H1 (cell line): ENCODE data around the gene STX19. TPM values are rescaled to one million over a fixed set of nuclear protein-coding genes. Genes with fewer than 3 reads are reported as not detected.

Source experiments
- CTCF ChIA-PET: fragments of 300-600 bp; sonication (Branson Sonifier 250); formaldehyde crosslinking; loops from one replicate; lab custom pipeline; 2021; ENCODE audit not compliant: partially characterized antibody; lab: Charles Lee
- POLR2A ChIA-PET: fragments of 300-600 bp; sonication (Branson Sonifier 250); formaldehyde crosslinking; loops from one replicate; lab custom pipeline; 2021; ENCODE audit warnings: inconsistent platforms; ENCODE audit not compliant: partially characterized antibody; lab: Charles Lee
- DNase-seq, 2 experiments: peaks; one replicate each; pipeline versions ENCODE4 v3.0.0 to v3.0.0-alpha.2; 2010 to 2022; ENCODE audit warnings: low spot score in 2 of 2, low read depth in 1 of 2, mixed read lengths in 1 of 2
- FAIRE-seq: peaks from 2 replicates; lab custom pipeline; 2011; peaks lifted over from hg19 to GRCh38; lab: Jason Lieb, UNC
- H2AFZ ChIP-seq: 2 replicates; pipeline ENCODE4 v1.8.1; 2012; ENCODE audit warnings: low read length, inconsistent platforms
- H2AK5ac ChIP-seq: 2 replicates; pipeline ENCODE4 v1.6.1; 2013; ENCODE audit warnings: low read depth, low read length
- H2BK120ac ChIP-seq: replicated peaks from 2 replicates; pipeline ENCODE3; 2013; ENCODE audit warnings: low read depth, low read length, inconsistent platforms
- H2BK12ac ChIP-seq: 2 replicates; pipeline ENCODE4 v1.6.1; 2013; ENCODE audit warnings: low read depth, low read length
- H2BK15ac ChIP-seq: 2 replicates; pipeline ENCODE4 v1.6.1; 2013; ENCODE audit warnings: low read length
- H2BK20ac ChIP-seq: 2 replicates; pipeline ENCODE4 v1.6.1; 2013; ENCODE audit warnings: low read length
- H2BK5ac ChIP-seq: 2 replicates; pipeline ENCODE4 v1.6.1; 2013; ENCODE audit warnings: low read depth, low read length
- H3K14ac ChIP-seq: 2 replicates; pipeline ENCODE4 v1.6.1; 2013; ENCODE audit warnings: inconsistent platforms; ENCODE audit not compliant: insufficient read length
- H3K18ac ChIP-seq: 2 replicates; pipeline ENCODE4 v1.6.1; 2013; ENCODE audit warnings: low read length; ENCODE audit errors: extremely low read depth
- H3K23ac ChIP-seq: 2 replicates; pipeline ENCODE4 v1.6.1; 2013; ENCODE audit warnings: inconsistent platforms; ENCODE audit not compliant: insufficient read length
- H3K23me2 ChIP-seq: 2 replicates; pipeline ENCODE4 v1.6.1; 2013; ENCODE audit warnings: low read depth, low read length
- H3K27ac ChIP-seq: 2 replicates; pipeline ENCODE4 v1.6.1; 2011; ENCODE audit warnings: low read depth, low read length, inconsistent platforms
- H3K27me3 ChIP-seq, 4 experiments: replicated peaks in 1 of 4; 1 replicate in 1 of 4; 2 replicates in 3 of 4; pipeline versions ENCODE4 v1.6.1 to v1.8.1; 2011 to 2013; ENCODE audit warnings: low read length in 3 of 4, mild to moderate bottlenecking in 3 of 4, inconsistent platforms in 2 of 4, mixed read lengths in 2 of 4, moderate library complexity in 1 of 4; ENCODE audit not compliant: control insufficient read depth in 3 of 4, insufficient read depth in 3 of 4; ENCODE audit errors: extremely low read depth in 1 of 4
- H3K36me3 ChIP-seq, 4 experiments: 2 replicates each; pipeline versions ENCODE4 v1.6.1 to v1.8.1; 2011 to 2013; ENCODE audit warnings: mild to moderate bottlenecking in 4 of 4, low read length in 3 of 4, moderate library complexity in 2 of 4, control low read depth in 1 of 4, inconsistent platforms in 1 of 4; ENCODE audit not compliant: insufficient read depth in 4 of 4, control insufficient read depth in 2 of 4
- H3K4ac ChIP-seq: replicated peaks from 2 replicates; pipeline ENCODE3; 2013; ENCODE audit warnings: low read length, low read depth, mixed read lengths, inconsistent platforms; ENCODE audit not compliant: insufficient read length
- H3K4me1 ChIP-seq, 4 experiments: replicated peaks in 1 of 4; 1 replicate in 1 of 4; 2 replicates in 3 of 4; pipeline versions ENCODE4 v1.6.1 to v1.8.1; 2011 to 2013; ENCODE audit warnings: low read length in 3 of 4, inconsistent platforms in 2 of 4, mixed read lengths in 1 of 4; ENCODE audit not compliant: insufficient read depth in 4 of 4, control insufficient read depth in 3 of 4
- H3K4me2 ChIP-seq, 2 experiments: 2 replicates each; pipeline versions ENCODE4 v1.6.1 to v1.8.1; 2011 to 2013; ENCODE audit warnings: low read depth in 2 of 2, low read length in 2 of 2, control low read depth in 1 of 2, inconsistent platforms in 1 of 2, mild to moderate bottlenecking in 1 of 2; ENCODE audit not compliant: insufficient read depth in 1 of 2
- H3K4me3 ChIP-seq, 4 experiments: fragments of 200-600, 300-600 bp in 1 of 4; sonication (generic), shearing (Covaris generic), sonication (Bioruptor Twin) in 1 of 4; 2 replicates each; pipeline versions ENCODE4 v1.5.1 to v1.8.1; 2011 to 2016; ENCODE audit warnings: low read length in 4 of 4, low read depth in 3 of 4, control low read depth in 2 of 4, inconsistent platforms in 2 of 4, mild to moderate bottlenecking in 2 of 4, mixed read lengths in 1 of 4, moderate library complexity in 1 of 4; ENCODE audit not compliant: insufficient read depth in 2 of 4; ENCODE audit errors: extremely low read depth in 1 of 4
- H3K56ac ChIP-seq: replicated peaks from 2 replicates; pipeline ENCODE3; 2013; ENCODE audit warnings: low read depth, mild to moderate bottlenecking, mixed read lengths, low read length, inconsistent platforms; ENCODE audit not compliant: insufficient read length
- H3K79me1 ChIP-seq: 2 replicates; pipeline ENCODE4 v1.6.1; 2013; ENCODE audit warnings: low read depth, low read length, control low read depth
- H3K79me2 ChIP-seq, 2 experiments: 2 replicates each; pipeline versions ENCODE4 v1.6.1 to v1.8.1; 2012 to 2013; ENCODE audit warnings: low read length in 2 of 2, mild to moderate bottlenecking in 2 of 2, inconsistent platforms in 1 of 2; ENCODE audit not compliant: insufficient read depth in 2 of 2, control insufficient read depth in 1 of 2
- H3K9ac ChIP-seq, 4 experiments: replicated peaks in 1 of 4; 1 replicate in 1 of 4; 2 replicates in 3 of 4; pipeline versions ENCODE4 v1.6.1 to v1.8.1; 2011 to 2013; ENCODE audit warnings: low read depth in 3 of 4, low read length in 3 of 4, control low read depth in 2 of 4, mild to moderate bottlenecking in 2 of 4, moderate library complexity in 2 of 4, inconsistent platforms in 1 of 4; ENCODE audit errors: extremely low read depth in 1 of 4
- H3K9me3 ChIP-seq, 2 experiments: 2 replicates each; pipeline versions ENCODE4 v1.6.1 to v1.8.1; 2012 to 2013; ENCODE audit warnings: mild to moderate bottlenecking in 2 of 2, moderate library complexity in 2 of 2, control low read depth in 1 of 2, inconsistent platforms in 1 of 2, low read depth in 1 of 2, low read length in 1 of 2, mixed read lengths in 1 of 2; ENCODE audit not compliant: insufficient read depth in 2 of 2
- H4K20me1 ChIP-seq, 2 experiments: replicated peaks in 1 of 2; 2 replicates each; pipeline versions ENCODE3 to v1.8.1; 2011 to 2013; ENCODE audit warnings: inconsistent platforms in 2 of 2, low read length in 2 of 2, mild to moderate bottlenecking in 1 of 2; ENCODE audit not compliant: insufficient read depth in 2 of 2, control insufficient read depth in 1 of 2
- H4K5ac ChIP-seq: 2 replicates; pipeline ENCODE4 v1.6.1; 2013; ENCODE audit warnings: low read length, low read depth, mixed read lengths, inconsistent platforms; ENCODE audit not compliant: insufficient read length
- H4K8ac ChIP-seq: 2 replicates; pipeline ENCODE4 v1.8.0; 2013; ENCODE audit warnings: mild to moderate bottlenecking, moderate library complexity, low read length, inconsistent platforms; ENCODE audit not compliant: insufficient read depth; ENCODE audit errors: extremely low read depth
- H4K91ac ChIP-seq: replicated peaks from 2 replicates; pipeline ENCODE3; 2013; ENCODE audit warnings: low read length, mixed read lengths, inconsistent platforms; ENCODE audit not compliant: insufficient read length
- ASH2L ChIP-seq: fragments of 200-600, 300-600 bp; sonication (generic); IDR thresholded peaks from one replicate; pipeline ENCODE4 v1.7.1; 2017; ENCODE audit warnings: low read length
- GABPA ChIP-seq: IDR thresholded peaks from 2 replicates; pipeline ENCODE4 v1.6.1; 2011; ENCODE audit warnings: mild to moderate bottlenecking, low read length, moderate library complexity, borderline replicate concordance; ENCODE audit not compliant: insufficient read depth
- HDAC6 ChIP-seq: IDR thresholded peaks from one replicate; pipeline ENCODE4 v1.7.1; 2012; ENCODE audit warnings: low read depth, mild to moderate bottlenecking, inconsistent platforms, low read length, moderate library complexity
- KDM5A ChIP-seq: fragments of 200-600 bp; IDR thresholded peaks from 2 replicates; pipeline ENCODE4 v1.7.1; 2012; ENCODE audit warnings: mild to moderate bottlenecking, low read length, inconsistent platforms, mixed read lengths
- NRF1 ChIP-seq: IDR thresholded peaks from 2 replicates; pipeline ENCODE4 v1.6.1; 2011; ENCODE audit warnings: mild to moderate bottlenecking, low read depth, low read length, improper control_type of control experiment
- PHF8 ChIP-seq: fragments of 200-600 bp; sonication (generic); conservative IDR thresholded peaks from 2 replicates; pipeline ENCODE4 v1.7.1; 2012; ENCODE audit warnings: low read depth, mild to moderate bottlenecking, inconsistent platforms, low read length, moderate library complexity
- POU5F1 ChIP-seq: IDR thresholded peaks from 2 replicates; pipeline ENCODE4 v1.6.1; 2011; ENCODE audit warnings: low read depth, mild to moderate bottlenecking, low read length, moderate library complexity
- SIX5 ChIP-seq: IDR thresholded peaks from 2 replicates; pipeline ENCODE4 v1.6.1; 2011; ENCODE audit warnings: mild to moderate bottlenecking, low read depth, low read length
- SRF ChIP-seq: IDR thresholded peaks from 2 replicates; pipeline ENCODE4 v1.6.1; 2011; ENCODE audit warnings: mild to moderate bottlenecking, low read depth, low read length, moderate library complexity
- WGBS, 2 experiments: shearing (Covaris generic) in 1 of 2; methylation state at CpG; one replicate each; pipeline versions ENCODE4 v1.1.6 to v1.1.7; 2013 to 2015; ENCODE audit warnings: low lambda C conversion rate in 2 of 2, mixed read lengths in 2 of 2, inconsistent platforms in 1 of 2, low coverage in 1 of 2, missing lambda C conversion rate in 1 of 2; ENCODE audit not compliant: insufficient replicate concordance in 2 of 2, insufficient coverage in 1 of 2, insufficient read length in 1 of 2; ENCODE audit errors: extremely low coverage in 1 of 2, missing lambda C conversion rate in 1 of 2; 5-methylcytosine and 5-hydroxymethylcytosine counted together
- polyA plus RNA-seq, 7 experiments: library from polyadenylated mRNA; depleted of rRNA in 3 of 7; stranded (reverse) in 5 of 7; unstranded in 2 of 7; fragments of >200 nt in 5 of 7; fragments of 200-250 nt in 2 of 7; gene quantifications; 1 replicate in 5 of 7; 2 replicates in 1 of 7; 4 replicates in 1 of 7; pipeline versions ENCODE4 v1.2.1 to v1.2.3, GENCODE V29; 2011 to 2013; ENCODE audit warnings: missing spikeins in 2 of 7, mixed read lengths in 2 of 7
- total RNA-seq: library from RNA; stranded (reverse); fragmentation: NEBNext Ultra II Directional; extraction: Animal tissue kit (Norgen Biotek cat#: 25700); gene quantifications from 2 replicates; pipeline ENCODE4 v1.2.1, GENCODE V29; 2021
- TF ChIP-seq, protein P1 (sequence below), 3 experiments: IDR thresholded peaks; 1 replicate in 2 of 3; 2 replicates in 1 of 3; pipeline versions ENCODE4 v1.5.1 to v1.6.1; 2011; ENCODE audit warnings: low read length in 3 of 3, mild to moderate bottlenecking in 3 of 3, inconsistent platforms in 2 of 3, low read depth in 1 of 3, moderate library complexity in 1 of 3; ENCODE audit not compliant: insufficient read depth in 1 of 3; ENCODE audit errors: control extremely low read depth in 1 of 3
- TF ChIP-seq, protein P2 (sequence below): IDR thresholded peaks from 2 replicates; pipeline ENCODE4 v1.6.1; 2011; ENCODE audit warnings: low read length, improper control_type of control experiment

The STX19 gene
- total and polyA plus RNA-seq, 2 of the 8 experiments (the other 6 are each of a cell fraction or from before 2014, with no cell fraction given) = not detected

DNA sequence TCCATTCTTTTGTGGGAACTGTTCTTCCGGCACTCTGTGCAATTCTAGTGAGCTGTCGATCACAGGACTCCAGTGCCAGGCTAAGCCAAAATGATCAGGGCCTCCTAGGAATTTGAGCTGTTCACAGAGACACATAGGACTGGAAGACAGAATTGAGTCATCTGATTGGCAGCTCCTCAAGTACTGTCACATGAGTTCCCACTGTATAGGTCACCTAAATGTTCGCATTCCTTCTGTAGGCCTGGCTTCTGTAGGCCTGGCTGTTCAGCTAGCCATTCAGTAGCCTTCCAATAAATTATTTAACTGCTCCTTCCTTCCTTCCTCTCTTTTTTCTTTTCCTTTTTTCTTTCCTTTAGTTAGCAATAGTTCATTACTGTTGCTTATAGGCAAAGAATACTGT lies 59.0 kb downstream of the STX19 start:
- H3K9ac ChIP-seq = no peak overlapping the region
- H3K27me3 ChIP-seq = peaks cover 2 to 7% (median 4%) of the 10 kb centered on the region in 4 experiments; a peak in 5 of 7 replicates
- no peak overlapping the region for H3K18ac ChIP-seq
- H3K4ac ChIP-seq = no peak overlapping the region
- H4K20me1 ChIP-seq = no peaks in the 10 kb centered on the region
- H3K36me3 ChIP-seq = no peaks in the 10 kb centered on the region
- H3K23me2 ChIP-seq = peaks cover 10% of the 10 kb centered on the region
- H2BK20ac ChIP-seq = no peak overlapping the region
- no peaks in the 10 kb centered on the region; a peak in 1 of 7 replicates for H3K4me1 ChIP-seq
- H2BK12ac ChIP-seq = no peak overlapping the region
- DNase-seq = no peak
- no peak overlapping the region for H3K27ac ChIP-seq
- H3K79me2 ChIP-seq = no peaks in the 10 kb centered on the region
- H4K5ac ChIP-seq = no peak overlapping the region
- H2AK5ac ChIP-seq = no peak overlapping the region
- 63% methylated on average over 3 of the region's 3 CpGs; no CpG with 5 or more reads in 1 of the 2 experiments for WGBS, 2 experiments
- ChIA-PET CTCF (no interaction called here), POLR2A (no interaction called here)
- no peaks in the 10 kb centered on the region; a peak in 1 of 4 replicates for H3K9me3 ChIP-seq
- no peak overlapping the region for H4K8ac ChIP-seq
- no peak overlapping the region for H3K4me2 ChIP-seq
- no peaks in the 10 kb centered on the region for H3K79me1 ChIP-seq
- H3K4me3 ChIP-seq = no peak overlapping the region
- no peak for FAIRE-seq
- H2BK5ac ChIP-seq = no peak overlapping the region
- no peak overlapping the region for H2AFZ ChIP-seq
- H3K23ac ChIP-seq = no peak overlapping the region
- no peak overlapping the region for H2BK15ac ChIP-seq
- H3K14ac ChIP-seq = no peak overlapping the region
- H2BK120ac ChIP-seq = no peak overlapping the region
- no peak overlapping the region for H3K56ac ChIP-seq
- H4K91ac ChIP-seq = no peak overlapping the region
- TF ChIP-seq KDM5A (no peak), SIX5 (no peak), POU5F1 (no peak), ASH2L (no peak), GABPA (no peak), HDAC6 (no peak), SRF (no peak), PHF8 (no peak), NRF1 (no peak)
- TF ChIP-seq, protein P1, sequence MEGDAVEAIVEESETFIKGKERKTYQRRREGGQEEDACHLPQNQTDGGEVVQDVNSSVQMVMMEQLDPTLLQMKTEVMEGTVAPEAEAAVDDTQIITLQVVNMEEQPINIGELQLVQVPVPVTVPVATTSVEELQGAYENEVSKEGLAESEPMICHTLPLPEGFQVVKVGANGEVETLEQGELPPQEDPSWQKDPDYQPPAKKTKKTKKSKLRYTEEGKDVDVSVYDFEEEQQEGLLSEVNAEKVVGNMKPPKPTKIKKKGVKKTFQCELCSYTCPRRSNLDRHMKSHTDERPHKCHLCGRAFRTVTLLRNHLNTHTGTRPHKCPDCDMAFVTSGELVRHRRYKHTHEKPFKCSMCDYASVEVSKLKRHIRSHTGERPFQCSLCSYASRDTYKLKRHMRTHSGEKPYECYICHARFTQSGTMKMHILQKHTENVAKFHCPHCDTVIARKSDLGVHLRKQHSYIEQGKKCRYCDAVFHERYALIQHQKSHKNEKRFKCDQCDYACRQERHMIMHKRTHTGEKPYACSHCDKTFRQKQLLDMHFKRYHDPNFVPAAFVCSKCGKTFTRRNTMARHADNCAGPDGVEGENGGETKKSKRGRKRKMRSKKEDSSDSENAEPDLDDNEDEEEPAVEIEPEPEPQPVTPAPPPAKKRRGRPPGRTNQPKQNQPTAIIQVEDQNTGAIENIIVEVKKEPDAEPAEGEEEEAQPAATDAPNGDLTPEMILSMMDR (IDR thresholded peaks at IDR 0.05; ENCODE audit: control extremely low read depth in 1 of 3, insufficient read depth in 1 of 3, low read depth in 1 of 3, low read length in 3 of 3) = no peak
- TF ChIP-seq, protein P2, sequence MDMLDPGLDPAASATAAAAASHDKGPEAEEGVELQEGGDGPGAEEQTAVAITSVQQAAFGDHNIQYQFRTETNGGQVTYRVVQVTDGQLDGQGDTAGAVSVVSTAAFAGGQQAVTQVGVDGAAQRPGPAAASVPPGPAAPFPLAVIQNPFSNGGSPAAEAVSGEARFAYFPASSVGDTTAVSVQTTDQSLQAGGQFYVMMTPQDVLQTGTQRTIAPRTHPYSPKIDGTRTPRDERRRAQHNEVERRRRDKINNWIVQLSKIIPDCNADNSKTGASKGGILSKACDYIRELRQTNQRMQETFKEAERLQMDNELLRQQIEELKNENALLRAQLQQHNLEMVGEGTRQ = no peak
